Measurements from ENCODE around the gene BCL2L14.

BCL2L14 gene

GRCh38 chr12:12033824-12034223 is 36.9 kb upstream of the BCL2L14 start:
- Histone ChIP-seq H2AFZ (ENCODE audit: low read length, unreplicated experiment) (no peak overlapping the region), H3K36me3 (ENCODE audit: insufficient read depth, low read length) (no peaks in the 10 kb centered on the region), H3K4me1 (ENCODE audit: control insufficient read depth, insufficient read depth, low read length, unreplicated experiment) (no peaks in the 10 kb centered on the region), H3K27ac (ENCODE audit: low read depth, low read length) (no peak overlapping the region), H3K27me3 (ENCODE audit: insufficient read depth, low read length) (no peaks in the 10 kb centered on the region), H3K4me3 (ENCODE audit: low read depth, low read length) (no peak overlapping the region), H3K79me2 (ENCODE audit: control insufficient read depth, insufficient read depth, low read length, unreplicated experiment) (no peaks in the 10 kb centered on the region)

DNA sequence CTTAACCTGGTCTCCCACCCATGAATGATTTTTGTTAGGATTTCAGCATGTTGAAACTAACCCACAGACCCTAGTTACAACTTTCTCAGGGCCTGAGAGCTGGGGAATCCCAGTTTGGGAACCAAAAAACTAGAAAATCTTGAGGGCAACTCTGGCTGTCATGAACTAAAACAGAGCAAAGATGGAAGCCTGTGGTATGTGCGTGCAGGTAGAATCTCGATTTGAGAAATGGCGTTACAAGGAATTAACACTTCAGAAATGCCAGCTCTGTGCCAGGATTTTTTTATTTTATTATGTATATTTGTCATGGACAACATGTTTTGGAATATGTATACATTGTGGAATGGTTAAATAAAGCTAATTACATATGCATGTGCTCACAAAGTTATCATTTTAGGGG is 36.4 kb upstream of the BCL2L14 start:
- no peak overlapping the region for H2AFZ ChIP-seq (ENCODE audit: low read length, unreplicated experiment)
- H3K27ac ChIP-seq (ENCODE audit: low read depth, low read length), result no peak overlapping the region
- no peaks in the 10 kb centered on the region for H3K4me1 ChIP-seq (ENCODE audit: control insufficient read depth, insufficient read depth, low read length, unreplicated experiment)
- no peak overlapping the region for H3K4me3 ChIP-seq (ENCODE audit: low read depth, low read length)
- H3K79me2 ChIP-seq (ENCODE audit: control insufficient read depth, insufficient read depth, low read length, unreplicated experiment), result no peaks in the 10 kb centered on the region
- H3K27me3 ChIP-seq (ENCODE audit: insufficient read depth, low read length), result no peaks in the 10 kb centered on the region
- no peaks in the 10 kb centered on the region for H3K36me3 ChIP-seq (ENCODE audit: insufficient read depth, low read length)

DNA sequence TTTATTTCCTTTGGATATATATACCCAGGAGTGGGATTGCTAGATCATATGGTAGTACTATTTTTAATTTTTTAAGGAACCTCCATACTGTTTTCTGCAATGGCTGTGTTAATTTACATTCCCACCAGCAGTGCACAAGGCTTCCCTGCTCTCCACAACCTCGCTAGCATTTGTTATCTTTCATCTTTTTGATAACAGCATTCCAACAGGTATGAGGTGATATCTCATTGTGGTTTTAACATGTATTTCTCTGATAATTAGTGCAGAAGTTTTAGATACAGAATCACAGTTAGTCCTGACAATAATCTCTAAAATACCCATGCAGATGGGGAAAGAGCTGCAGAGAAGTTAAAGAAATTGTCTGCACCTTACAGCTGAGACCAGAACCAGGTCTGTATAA is 35.5 kb upstream of the BCL2L14 start:
- no peaks in the 10 kb centered on the region for H3K4me1 ChIP-seq (ENCODE audit: control insufficient read depth, insufficient read depth, low read length, unreplicated experiment)
- no peaks in the 10 kb centered on the region for H3K36me3 ChIP-seq (ENCODE audit: insufficient read depth, low read length)
- H3K27ac ChIP-seq (ENCODE audit: low read depth, low read length), result no peak overlapping the region
- H2AFZ ChIP-seq (ENCODE audit: low read length, unreplicated experiment), result no peak overlapping the region
- H3K27me3 ChIP-seq (ENCODE audit: insufficient read depth, low read length), result no peaks in the 10 kb centered on the region
- no peaks in the 10 kb centered on the region for H3K79me2 ChIP-seq (ENCODE audit: control insufficient read depth, insufficient read depth, low read length, unreplicated experiment)
- H3K4me3 ChIP-seq (ENCODE audit: low read depth, low read length), result no peak overlapping the region

GRCh38 chr12:12036901-12037300 is 33.8 kb upstream of the BCL2L14 start:
- Histone ChIP-seq H3K4me1 (ENCODE audit: control insufficient read depth, insufficient read depth, low read length, unreplicated experiment) (no peaks in the 10 kb centered on the region), H3K27ac (ENCODE audit: low read depth, low read length) (no peak overlapping the region), H3K79me2 (ENCODE audit: control insufficient read depth, insufficient read depth, low read length, unreplicated experiment) (no peaks in the 10 kb centered on the region), H3K36me3 (ENCODE audit: insufficient read depth, low read length) (no peaks in the 10 kb centered on the region), H3K4me3 (ENCODE audit: low read depth, low read length) (no peak overlapping the region), H2AFZ (ENCODE audit: low read length, unreplicated experiment) (no peak overlapping the region), H3K27me3 (ENCODE audit: insufficient read depth, low read length) (no peaks in the 10 kb centered on the region)

GRCh38 chr12:12039897-12040296 is 30.8 kb upstream of the BCL2L14 start:
- Histone ChIP-seq H3K27me3 (ENCODE audit: insufficient read depth, low read length) (no peaks in the 10 kb centered on the region), H3K36me3 (ENCODE audit: insufficient read depth, low read length) (no peaks in the 10 kb centered on the region), H3K4me3 (ENCODE audit: low read depth, low read length) (no peak overlapping the region), H3K4me1 (ENCODE audit: control insufficient read depth, insufficient read depth, low read length, unreplicated experiment) (no peaks in the 10 kb centered on the region), H2AFZ (ENCODE audit: low read length, unreplicated experiment) (no peak overlapping the region), H3K79me2 (ENCODE audit: control insufficient read depth, insufficient read depth, low read length, unreplicated experiment) (no peaks in the 10 kb centered on the region), H3K27ac (ENCODE audit: low read depth, low read length) (no peak overlapping the region)

- Histone ChIP-seq H3K79me2 (ENCODE audit: control insufficient read depth, insufficient read depth, low read length, unreplicated experiment) (no peaks in the 10 kb centered on the region), H3K4me1 (ENCODE audit: control insufficient read depth, insufficient read depth, low read length, unreplicated experiment) (no peaks in the 10 kb centered on the region), H3K4me3 (ENCODE audit: low read depth, low read length) (no peak overlapping the region), H3K27ac (ENCODE audit: low read depth, low read length) (no peak overlapping the region), H3K36me3 (ENCODE audit: insufficient read depth, low read length) (no peaks in the 10 kb centered on the region), H2AFZ (ENCODE audit: low read length, unreplicated experiment) (no peak overlapping the region), H3K27me3 (ENCODE audit: insufficient read depth, low read length) (0 out of 2 replicates have a peak, but pooled peaks cover 8% of the 10 kb centered on the region)
Measured at GRCh38 chr12:12046401-12046800, 24.3 kb upstream of the BCL2L14 start.

DNA sequence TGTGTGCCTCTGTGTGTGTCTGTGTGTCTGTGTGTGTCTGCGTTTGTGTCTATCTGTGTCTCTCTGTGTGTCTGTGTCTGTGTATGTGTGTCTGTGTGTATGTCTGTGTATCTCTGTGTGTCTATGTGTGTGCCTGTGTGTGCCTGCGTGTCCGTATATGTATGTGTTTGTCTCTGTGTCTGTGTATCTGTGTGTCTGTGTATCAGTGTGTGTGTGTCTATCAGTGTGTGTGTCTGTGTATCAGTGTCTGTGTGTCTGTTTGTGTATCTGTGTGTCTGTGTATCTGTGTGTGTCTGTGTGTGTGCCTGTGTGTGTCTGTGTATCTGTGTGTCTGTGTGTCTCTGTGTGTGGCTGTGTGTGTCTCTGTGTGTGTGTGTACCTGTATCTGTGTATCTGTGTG is 23.1 kb upstream of the BCL2L14 start:
- Histone ChIP-seq H3K27me3 (ENCODE audit: insufficient read depth, low read length) (0 out of 2 replicates have a peak, but pooled peaks cover 8% of the 10 kb centered on the region), H3K36me3 (ENCODE audit: insufficient read depth, low read length) (no peaks in the 10 kb centered on the region), H3K79me2 (ENCODE audit: control insufficient read depth, insufficient read depth, low read length, unreplicated experiment) (no peaks in the 10 kb centered on the region), H3K4me1 (ENCODE audit: control insufficient read depth, insufficient read depth, low read length, unreplicated experiment) (no peaks in the 10 kb centered on the region), H2AFZ (ENCODE audit: low read length, unreplicated experiment) (no peak overlapping the region), H3K27ac (ENCODE audit: low read depth, low read length) (no peak overlapping the region), H3K4me3 (ENCODE audit: low read depth, low read length) (no peak overlapping the region)

GRCh38 chr12:12048266-12048665 is 22.5 kb upstream of the BCL2L14 start:
- H3K79me2 ChIP-seq (ENCODE audit: control insufficient read depth, insufficient read depth, low read length, unreplicated experiment), result no peaks in the 10 kb centered on the region
- H3K36me3 ChIP-seq (ENCODE audit: insufficient read depth, low read length), result no peaks in the 10 kb centered on the region
- no peak overlapping the region for H3K4me3 ChIP-seq (ENCODE audit: low read depth, low read length)
- H3K27ac ChIP-seq (ENCODE audit: low read depth, low read length), result no peak overlapping the region
- no peaks in the 10 kb centered on the region for H3K4me1 ChIP-seq (ENCODE audit: control insufficient read depth, insufficient read depth, low read length, unreplicated experiment)
- 0 out of 2 replicates have a peak, but pooled peaks cover 8% of the 10 kb centered on the region for H3K27me3 ChIP-seq (ENCODE audit: insufficient read depth, low read length)
- H2AFZ ChIP-seq (ENCODE audit: low read length, unreplicated experiment), result no peak overlapping the region

DNA sequence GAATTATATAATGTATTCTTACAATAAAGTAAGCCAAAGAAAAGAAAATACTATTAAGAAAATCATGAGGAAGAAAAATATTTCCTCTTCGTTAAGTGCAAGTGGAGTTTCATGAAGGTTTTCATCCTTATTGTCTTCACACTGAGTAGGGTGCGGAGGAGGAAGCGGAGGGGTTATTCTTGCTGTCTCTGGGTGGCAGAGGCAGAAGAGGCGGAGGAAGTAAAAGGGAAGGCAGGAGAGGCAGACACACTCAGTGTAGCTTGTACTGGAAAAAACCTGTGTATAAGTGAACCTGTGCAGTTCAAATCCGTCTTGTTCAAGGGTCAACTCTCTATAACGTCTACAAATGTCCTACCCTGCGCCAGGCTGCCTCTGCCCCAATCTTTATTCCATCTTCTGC is 22.0 kb upstream of the BCL2L14 start:
- H3K27ac ChIP-seq (ENCODE audit: low read depth, low read length), result no peak overlapping the region
- no peak overlapping the region for H2AFZ ChIP-seq (ENCODE audit: low read length, unreplicated experiment)
- H3K4me1 ChIP-seq (ENCODE audit: control insufficient read depth, insufficient read depth, low read length, unreplicated experiment), result no peaks in the 10 kb centered on the region
- no peaks in the 10 kb centered on the region for H3K79me2 ChIP-seq (ENCODE audit: control insufficient read depth, insufficient read depth, low read length, unreplicated experiment)
- no peaks in the 10 kb centered on the region for H3K36me3 ChIP-seq (ENCODE audit: insufficient read depth, low read length)
- 0 out of 2 replicates have a peak, but pooled peaks cover 8% of the 10 kb centered on the region for H3K27me3 ChIP-seq (ENCODE audit: insufficient read depth, low read length)
- no peak overlapping the region for H3K4me3 ChIP-seq (ENCODE audit: low read depth, low read length)

DNA sequence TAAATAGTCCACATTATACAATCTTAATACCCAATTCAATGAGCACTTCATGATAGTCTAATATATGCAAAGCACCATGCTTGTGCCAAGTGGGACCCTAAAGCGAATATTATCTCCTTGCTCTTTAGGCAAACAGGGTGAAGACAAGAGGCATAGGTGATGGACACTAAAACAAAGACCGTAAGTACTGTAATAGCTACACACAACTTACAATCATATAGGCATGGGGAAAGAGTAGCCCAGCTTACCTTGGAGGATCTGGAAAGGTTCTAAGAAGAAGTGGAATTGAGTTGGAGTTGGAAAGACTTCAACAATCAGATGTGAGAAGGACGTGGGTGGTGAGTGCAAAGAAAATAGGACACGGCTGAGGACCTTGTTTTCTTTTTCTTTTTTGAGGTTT is 19.1 kb upstream of the BCL2L14 start:
- Histone ChIP-seq H3K4me3 (ENCODE audit: low read depth, low read length) (no peak overlapping the region), H2AFZ (ENCODE audit: low read length, unreplicated experiment) (no peak overlapping the region), H3K27ac (ENCODE audit: low read depth, low read length) (no peak overlapping the region), H3K4me1 (ENCODE audit: control insufficient read depth, insufficient read depth, low read length, unreplicated experiment) (no peaks in the 10 kb centered on the region), H3K27me3 (ENCODE audit: insufficient read depth, low read length) (0 out of 2 replicates have a peak, but pooled peaks cover 8% of the 10 kb centered on the region), H3K79me2 (ENCODE audit: control insufficient read depth, insufficient read depth, low read length, unreplicated experiment) (no peaks in the 10 kb centered on the region), H3K36me3 (ENCODE audit: insufficient read depth, low read length) (no peaks in the 10 kb centered on the region)

- H3K27ac ChIP-seq (ENCODE audit: low read depth, low read length), result no peak overlapping the region
- H3K27me3 ChIP-seq (ENCODE audit: insufficient read depth, low read length), result no peaks in the 10 kb centered on the region
- H3K4me3 ChIP-seq (ENCODE audit: low read depth, low read length), result no peak overlapping the region
- H3K4me1 ChIP-seq (ENCODE audit: control insufficient read depth, insufficient read depth, low read length, unreplicated experiment), result no peaks in the 10 kb centered on the region
- H3K79me2 ChIP-seq (ENCODE audit: control insufficient read depth, insufficient read depth, low read length, unreplicated experiment), result no peaks in the 10 kb centered on the region
- H2AFZ ChIP-seq (ENCODE audit: low read length, unreplicated experiment), result no peak overlapping the region
- H3K36me3 ChIP-seq (ENCODE audit: insufficient read depth, low read length), result no peaks in the 10 kb centered on the region
Measured at GRCh38 chr12:12054993-12055392, 15.7 kb upstream of the BCL2L14 start.

All from ACC112 (cell line).